ENCODE results near the gene ATG4C.

ATG4C gene

GRCh38 chr1:62836856-62837540 is 53.1 kb downstream of the ATG4C start:
- Mint-ChIP-seq H3K27me3 (ENCODE audit: low read depth, poor library complexity) (no peaks in the 10 kb centered on the region), H3K27ac (no peak overlapping the region), H3K9me3 (no peaks in the 10 kb centered on the region), H3K4me3 (no peak overlapping the region), H3K36me3 (ENCODE audit: low read depth) (no peaks in the 10 kb centered on the region), H3K4me1 (no peaks in the 10 kb centered on the region)
- no peak for DNase-seq
- TF ChIP-seq CTCF (IDR thresholded peaks at IDR 0.05): no peak

GRCh38 chr1:62840555-62840954 is 56.6 kb downstream of the ATG4C start:
- Mint-ChIP-seq H3K36me3 (ENCODE audit: low read depth) (no peaks in the 10 kb centered on the region), H3K9me3 (no peaks in the 10 kb centered on the region), H3K4me1 (no peaks in the 10 kb centered on the region), H3K27me3 (ENCODE audit: low read depth, poor library complexity) (no peaks in the 10 kb centered on the region), H3K4me3 (no peak overlapping the region), H3K27ac (no peak overlapping the region)
- TF ChIP-seq CTCF (IDR thresholded peaks at IDR 0.05): no peak
- no peak for DNase-seq

- DNase-seq: peak; percentile 22
- Mint-ChIP-seq H3K9me3 (no peaks in the 10 kb centered on the region), H3K4me1 (no peaks in the 10 kb centered on the region), H3K36me3 (ENCODE audit: low read depth) (no peaks in the 10 kb centered on the region), H3K27ac (no peak overlapping the region), H3K27me3 (ENCODE audit: low read depth, poor library complexity) (no peaks in the 10 kb centered on the region), H3K4me3 (no peak overlapping the region)
- peak; percentile 76 for TF ChIP-seq CTCF (IDR thresholded peaks at IDR 0.05)
These were observed 57.7 kb downstream of the ATG4C start for GRCh38 chr1:62841587-62842169.

- no peak for DNase-seq
- TF ChIP-seq CTCF (IDR thresholded peaks at IDR 0.05): no peak
- no peak overlapping the region for H3K4me3 Mint-ChIP-seq
- no peaks in the 10 kb centered on the region for H3K27me3 Mint-ChIP-seq (ENCODE audit: low read depth, poor library complexity)
- peaks cover 2% of the 10 kb centered on the region for H3K36me3 Mint-ChIP-seq (ENCODE audit: low read depth)
- H3K27ac Mint-ChIP-seq: no peak overlapping the region
- H3K4me1 Mint-ChIP-seq: no peaks in the 10 kb centered on the region
- H3K9me3 Mint-ChIP-seq: no peaks in the 10 kb centered on the region
These were observed 60.1 kb downstream of the ATG4C start for GRCh38 chr1:62844030-62844429.

GRCh38 chr1:62849031-62849430 is 65.1 kb downstream of the ATG4C start:
- no peaks in the 10 kb centered on the region for H3K4me1 Mint-ChIP-seq
- no peak overlapping the region for H3K27ac Mint-ChIP-seq
- H3K4me3 Mint-ChIP-seq: no peak overlapping the region
- DNase-seq: no peak
- no peaks in the 10 kb centered on the region for H3K9me3 Mint-ChIP-seq
- TF ChIP-seq CTCF (IDR thresholded peaks at IDR 0.05): no peak
- H3K27me3 Mint-ChIP-seq (ENCODE audit: low read depth, poor library complexity): no peaks in the 10 kb centered on the region
- H3K36me3 Mint-ChIP-seq (ENCODE audit: low read depth): peaks cover 18% of the 10 kb centered on the region

- no peak overlapping the region for H3K4me3 Mint-ChIP-seq
- H3K4me1 Mint-ChIP-seq: no peaks in the 10 kb centered on the region
- peak overlapping the region; percentile 58 for H3K27ac Mint-ChIP-seq
- no peaks in the 10 kb centered on the region for H3K27me3 Mint-ChIP-seq (ENCODE audit: low read depth, poor library complexity)
- no peak for TF ChIP-seq CTCF (IDR thresholded peaks at IDR 0.05)
- peaks cover 28% of the 10 kb centered on the region for H3K36me3 Mint-ChIP-seq (ENCODE audit: low read depth)
- no peak for DNase-seq
- no peaks in the 10 kb centered on the region for H3K9me3 Mint-ChIP-seq
These were observed 68.3 kb downstream of the ATG4C start for GRCh38 chr1:62852253-62852652.

Measured in nephron progenitor cell (in vitro differentiated cells).